Transverse colon (tissue), 4 donors: ENCODE data around the gene SHC2.

Source experiments
- EP300 ChIP-seq: sonication (generic); formaldehyde crosslinking; IDR thresholded peaks from one replicate; pipeline ENCODE4 v1.6.1; 2017; ENCODE audit warnings: antibody characterized with exemption, low read depth
- POLR2A ChIP-seq: fragments of 450-650 bp; IDR thresholded peaks from one replicate; pipeline ENCODE4 v1.6.1; 2016; ENCODE audit warnings: antibody characterized with exemption, mild to moderate bottlenecking, moderate library complexity
- POLR2AphosphoS5 ChIP-seq, 3 donors: sonication (generic); formaldehyde crosslinking; IDR thresholded peaks; one replicate each; pipeline ENCODE4 v1.6.1; 2016; ENCODE audit warnings: antibody characterized with exemption in 3 of 3
- TF ChIP-seq, protein P1 (sequence below), 5 experiments: fragments of 200-600 bp in 3 of 5; fragments of 450-650 bp in 2 of 5; sonication (generic) in 3 of 5; IDR thresholded peaks; 1 replicate in 2 of 5; 2 replicates in 3 of 5; pipeline ENCODE4 v1.5.1; 2016 to 2017; ENCODE audit warnings: antibody characterized with exemption in 5 of 5, inconsistent platforms in 3 of 5, mild to moderate bottlenecking in 2 of 5, moderate library complexity in 1 of 5

DNA sequence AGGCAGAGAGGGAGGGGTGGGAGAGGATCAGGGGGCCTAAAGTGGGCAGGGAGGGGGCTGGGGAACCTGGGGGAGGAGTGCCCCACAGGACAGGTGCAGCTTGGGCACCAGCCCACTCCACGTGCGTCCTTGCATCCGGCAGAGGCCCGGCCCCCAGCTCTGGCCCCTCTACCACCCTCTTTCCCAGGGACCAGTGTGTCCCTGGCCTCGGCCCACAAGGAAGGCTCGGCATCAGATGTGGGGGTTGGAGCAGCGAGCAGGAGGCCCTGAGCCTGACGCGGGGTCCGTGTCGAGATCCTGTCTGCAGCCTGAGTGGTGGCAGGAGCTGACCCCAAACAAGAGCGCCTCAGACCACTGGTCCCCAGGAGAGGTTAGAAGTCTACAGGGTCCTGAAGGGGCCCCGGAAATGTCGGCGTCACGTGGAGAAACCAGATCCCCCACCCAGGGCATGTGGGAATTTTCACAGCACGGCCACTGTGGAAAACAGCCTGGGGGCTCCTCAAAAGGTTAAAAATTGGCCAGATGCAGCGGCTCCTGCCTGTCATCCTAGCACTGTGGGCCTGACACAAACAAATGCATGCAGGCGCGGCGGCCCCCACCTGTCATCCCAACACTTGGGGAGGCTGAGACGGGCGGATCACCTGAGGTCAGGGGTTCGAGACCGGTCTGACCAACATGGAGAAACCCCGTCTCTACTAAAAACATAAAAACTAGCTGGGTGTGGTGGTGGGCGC is 21.5 kb downstream of the SHC2 start:
- no peak for TF ChIP-seq POLR2A
- TF ChIP-seq, protein P1, sequence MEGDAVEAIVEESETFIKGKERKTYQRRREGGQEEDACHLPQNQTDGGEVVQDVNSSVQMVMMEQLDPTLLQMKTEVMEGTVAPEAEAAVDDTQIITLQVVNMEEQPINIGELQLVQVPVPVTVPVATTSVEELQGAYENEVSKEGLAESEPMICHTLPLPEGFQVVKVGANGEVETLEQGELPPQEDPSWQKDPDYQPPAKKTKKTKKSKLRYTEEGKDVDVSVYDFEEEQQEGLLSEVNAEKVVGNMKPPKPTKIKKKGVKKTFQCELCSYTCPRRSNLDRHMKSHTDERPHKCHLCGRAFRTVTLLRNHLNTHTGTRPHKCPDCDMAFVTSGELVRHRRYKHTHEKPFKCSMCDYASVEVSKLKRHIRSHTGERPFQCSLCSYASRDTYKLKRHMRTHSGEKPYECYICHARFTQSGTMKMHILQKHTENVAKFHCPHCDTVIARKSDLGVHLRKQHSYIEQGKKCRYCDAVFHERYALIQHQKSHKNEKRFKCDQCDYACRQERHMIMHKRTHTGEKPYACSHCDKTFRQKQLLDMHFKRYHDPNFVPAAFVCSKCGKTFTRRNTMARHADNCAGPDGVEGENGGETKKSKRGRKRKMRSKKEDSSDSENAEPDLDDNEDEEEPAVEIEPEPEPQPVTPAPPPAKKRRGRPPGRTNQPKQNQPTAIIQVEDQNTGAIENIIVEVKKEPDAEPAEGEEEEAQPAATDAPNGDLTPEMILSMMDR (IDR thresholded peaks at IDR 0.05) = no peak
- TF ChIP-seq POLR2AphosphoS5 (IDR thresholded peaks at IDR 0.05) = no peak
- TF ChIP-seq EP300 = no peak
